Activated CD4-positive, alpha-beta T cell treated with anti-CD3 and anti-CD28 coated beads for 1 hour (primary cell): ENCODE results near the gene TBC1D2B.

Source experiments
- DNase-seq: peaks from one replicate; pipeline ENCODE4 v3.0.0-alpha.2; 2020

TBC1D2B gene

DNA sequence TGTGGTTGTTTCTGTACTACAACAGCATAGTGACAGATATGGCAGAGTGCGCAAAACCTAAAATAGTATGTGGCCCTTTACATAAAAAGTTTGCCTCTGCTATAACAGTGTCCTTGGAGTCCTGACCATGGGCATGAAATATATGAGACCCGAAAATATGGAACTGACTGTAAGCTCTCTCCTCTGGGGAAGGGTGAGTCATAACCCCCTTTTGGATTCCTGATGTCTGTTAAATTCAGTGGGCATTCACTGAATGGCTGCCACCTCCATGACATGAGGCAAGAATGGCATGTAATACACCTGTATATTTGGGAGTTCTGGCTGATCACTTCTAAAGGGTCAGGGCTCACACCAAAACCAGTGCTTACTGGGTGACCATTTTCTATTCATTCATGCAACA, 6.1 kb downstream of the TBC1D2B start:
- no peak for DNase-seq

- no peak for DNase-seq
Observed at GRCh38 chr15:78070049-78070700, 7.3 kb downstream of the TBC1D2B start.

- no peak for DNase-seq
Observed at GRCh38 chr15:78069462-78070029, 8.0 kb downstream of the TBC1D2B start.

DNA sequence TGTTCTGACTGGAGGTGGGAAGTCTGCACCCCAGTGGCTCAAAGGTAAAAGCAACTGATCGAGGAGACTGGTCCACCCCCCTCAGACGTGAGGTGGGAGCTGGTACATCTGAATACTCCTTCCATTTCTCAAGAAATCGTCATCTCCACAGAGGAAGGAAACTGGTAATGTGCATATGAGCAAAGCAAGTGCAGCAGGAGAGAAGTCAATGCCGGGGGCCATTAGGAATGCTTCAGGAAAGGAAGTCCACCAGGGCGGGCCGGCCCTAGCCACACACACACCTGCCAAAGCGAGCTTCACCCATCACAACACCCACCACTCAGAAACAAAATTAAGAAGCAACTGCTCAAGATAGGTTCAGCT, 8.5 kb downstream of the TBC1D2B start:
- no peak for DNase-seq

- no peak for DNase-seq
Observed at GRCh38 chr15:78067328-78068228, 9.9 kb downstream of the TBC1D2B start.

- DNase-seq: no peak
Observed at GRCh38 chr15:78065973-78066946, 11.3 kb downstream of the TBC1D2B start.

DNA sequence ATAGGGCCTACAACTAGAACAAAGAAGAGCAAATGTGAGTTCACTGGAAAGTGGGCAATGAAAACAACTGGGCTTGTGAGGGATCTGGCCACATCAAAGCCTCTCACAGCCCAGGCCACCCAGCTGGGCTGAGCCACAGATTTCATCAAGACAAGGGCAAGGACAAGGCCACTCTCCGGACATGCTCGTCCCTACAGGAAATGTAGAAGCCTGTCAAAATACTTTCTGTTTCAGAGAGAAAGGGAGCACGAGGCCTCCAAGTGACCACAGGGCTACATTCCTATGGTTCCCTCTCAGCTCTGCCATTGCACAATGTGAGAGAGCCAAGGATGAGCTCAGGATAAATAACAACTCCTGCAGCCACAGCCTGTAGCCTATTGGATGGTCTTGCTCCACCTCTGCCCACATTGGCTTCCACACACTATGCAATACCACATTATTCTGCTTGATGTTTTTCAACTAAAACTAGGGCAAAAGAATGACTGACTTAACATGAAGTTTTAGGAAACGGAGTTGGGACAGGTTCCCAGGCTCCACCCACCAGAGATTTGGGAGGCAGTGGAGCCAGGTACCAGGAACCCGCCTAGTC, 12.1 kb downstream of the TBC1D2B start:
- DNase-seq: no peak

- DNase-seq: no peak
Observed at GRCh38 chr15:78064544-78064943, 13.0 kb downstream of the TBC1D2B start.

- DNase-seq: no peak
Observed at GRCh38 chr15:78063970-78064385, 13.5 kb downstream of the TBC1D2B start.

- DNase-seq: no peak
Observed at GRCh38 chr15:78063217-78063616, 14.3 kb downstream of the TBC1D2B start.

DNA sequence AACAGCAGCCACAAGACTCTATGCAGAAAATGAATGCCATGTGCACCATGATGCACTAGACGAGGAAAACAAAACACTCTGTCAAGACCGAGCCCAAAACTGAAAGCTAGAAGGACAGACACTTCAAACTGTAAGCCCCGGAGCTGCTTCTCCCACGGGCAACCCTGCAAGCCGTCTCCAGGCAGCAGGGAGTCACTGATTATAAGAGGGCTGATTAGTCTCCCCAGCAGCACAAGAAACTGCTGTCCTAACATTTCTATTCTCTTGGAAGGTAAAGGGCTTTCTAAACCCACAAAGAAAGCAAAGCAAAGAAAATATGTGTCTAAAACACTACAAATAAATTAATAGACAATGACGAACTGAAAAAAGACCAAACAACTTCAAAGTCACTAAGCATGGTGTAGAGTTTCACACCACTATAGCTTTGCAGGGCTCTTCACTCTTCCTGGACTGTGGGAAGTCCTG, 15.5 kb downstream of the TBC1D2B start:
- no peak for DNase-seq

GRCh38 chr15:78060232-78060631, 17.3 kb downstream of the TBC1D2B start:
- DNase-seq: no peak

DNA sequence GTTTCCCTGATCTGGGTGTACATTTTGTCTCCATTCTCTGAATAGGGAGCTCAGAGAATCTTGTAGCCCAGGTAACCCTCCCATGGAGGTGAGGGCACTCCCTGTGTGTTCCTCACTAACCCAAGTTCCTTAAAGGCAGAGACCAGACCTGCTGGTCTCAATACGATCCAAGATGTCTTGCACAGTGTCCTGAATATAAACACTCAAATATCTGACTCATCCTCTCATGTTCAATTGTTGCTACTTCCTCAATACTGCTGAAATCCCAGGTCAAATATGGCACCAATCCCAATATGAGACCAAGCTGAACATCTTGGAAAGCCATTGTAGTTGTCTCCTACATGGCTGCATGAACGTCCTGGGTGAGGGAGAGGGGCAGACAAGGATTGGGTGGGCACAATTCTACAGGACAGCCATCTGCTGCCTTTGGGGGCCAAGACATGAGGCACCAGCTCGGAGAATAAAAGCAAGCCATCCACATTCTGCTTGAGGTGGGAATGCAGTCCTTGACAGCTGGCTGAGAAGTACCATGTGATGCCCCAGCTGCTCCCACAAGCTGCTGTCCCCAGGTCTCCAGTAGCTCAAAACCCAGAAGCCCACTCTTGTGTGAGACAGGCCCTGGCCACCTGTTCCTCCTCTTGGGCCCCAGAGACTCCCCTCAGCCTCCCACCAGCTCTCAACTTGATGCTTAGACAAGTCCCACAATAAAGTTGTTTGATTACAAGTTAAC, 18.2 kb downstream of the TBC1D2B start:
- DNase-seq: no peak

DNA sequence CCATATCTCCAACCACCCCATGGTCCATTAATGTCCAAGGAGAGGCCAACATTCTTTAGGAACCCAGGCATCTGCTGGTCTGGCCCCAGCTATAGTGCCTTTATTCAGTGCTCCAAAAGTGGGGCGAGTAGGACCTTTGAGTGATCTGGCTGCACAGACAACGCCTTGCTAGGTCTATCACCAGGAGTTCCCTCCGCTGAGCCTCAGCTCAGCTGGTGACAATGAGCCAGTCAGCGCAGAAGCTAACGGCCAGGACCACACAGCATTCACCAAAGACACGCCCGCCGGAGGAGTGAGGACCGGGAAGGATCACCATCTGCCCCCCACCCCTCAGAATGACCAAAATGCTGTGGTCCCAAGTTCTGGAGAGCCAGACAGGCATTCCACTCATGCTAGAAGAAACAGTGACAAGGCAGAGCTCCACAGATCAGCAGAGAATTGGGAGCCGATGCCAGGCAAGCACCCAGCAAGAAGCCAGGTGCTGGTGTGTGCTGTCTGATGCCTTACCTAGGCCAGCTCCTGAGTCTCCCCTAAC, 19.0 kb downstream of the TBC1D2B start:
- DNase-seq: no peak

- no peak for DNase-seq
Observed at GRCh38 chr15:78057803-78058202, 19.7 kb downstream of the TBC1D2B start.

DNA sequence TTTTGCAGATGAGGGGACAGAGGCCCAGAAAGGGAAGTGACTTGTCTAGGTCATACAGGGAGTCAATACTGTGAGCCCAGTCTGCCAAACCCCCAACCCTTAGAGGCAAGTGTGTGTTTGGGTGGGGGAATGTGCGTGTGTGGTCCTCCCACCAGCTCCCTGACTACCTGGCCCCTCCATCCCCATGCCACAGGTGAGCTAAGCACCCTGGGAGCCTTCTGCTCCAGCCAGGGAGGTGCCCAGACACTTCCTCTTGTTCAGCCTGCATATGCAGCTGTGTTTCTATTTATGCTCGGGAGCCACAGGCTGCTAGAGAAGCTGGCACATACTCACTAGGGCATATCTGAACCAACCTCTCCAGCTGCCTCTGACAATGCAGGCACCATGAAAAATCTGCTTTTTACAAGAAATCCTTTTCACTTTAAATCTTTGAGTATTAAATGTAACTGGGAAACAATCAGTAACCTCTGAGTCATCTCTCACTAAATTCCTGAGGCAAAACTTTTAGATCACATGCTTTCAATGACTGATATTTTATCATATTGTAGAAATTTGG, 20.7 kb downstream of the TBC1D2B start:
- DNase-seq: no peak

DNA sequence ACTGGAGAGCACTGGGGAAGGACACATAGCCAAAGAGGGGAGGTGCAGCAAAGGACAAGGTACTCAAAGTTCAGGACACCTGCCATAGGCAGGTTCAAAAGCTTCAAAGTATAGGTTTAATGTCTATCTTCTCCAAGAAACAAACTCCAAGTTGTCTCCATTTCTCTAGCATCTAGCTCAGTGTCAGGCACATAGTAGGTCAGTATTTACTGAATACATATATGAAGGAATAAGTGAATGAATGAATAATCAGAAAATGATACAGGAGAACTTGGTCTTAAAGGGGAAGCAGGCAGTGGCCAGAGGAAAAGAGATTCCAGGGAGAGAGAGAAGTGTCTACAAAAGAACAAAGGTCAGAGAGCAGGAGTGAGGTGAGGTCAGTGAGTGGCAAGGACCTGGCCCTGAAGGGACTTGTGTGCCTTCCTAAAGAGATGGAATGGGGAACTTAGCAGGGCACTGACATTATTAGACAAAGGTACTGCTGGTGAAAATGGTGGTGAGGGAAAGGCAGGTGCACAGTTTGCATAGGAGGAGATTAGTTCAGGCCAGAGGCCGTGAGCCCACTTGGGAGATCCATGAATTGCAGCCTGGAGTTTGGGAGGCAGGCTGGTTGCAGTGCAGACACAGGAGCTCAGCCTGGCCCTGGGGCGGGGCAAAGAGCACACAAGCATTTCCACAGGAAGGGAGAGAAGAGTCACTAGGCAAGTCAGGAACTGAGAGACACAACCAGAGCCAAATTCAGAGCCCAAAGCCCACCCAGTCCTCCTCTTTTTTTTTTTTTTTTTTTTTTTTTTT, 21.4 kb downstream of the TBC1D2B start:
- no peak for DNase-seq

DNA sequence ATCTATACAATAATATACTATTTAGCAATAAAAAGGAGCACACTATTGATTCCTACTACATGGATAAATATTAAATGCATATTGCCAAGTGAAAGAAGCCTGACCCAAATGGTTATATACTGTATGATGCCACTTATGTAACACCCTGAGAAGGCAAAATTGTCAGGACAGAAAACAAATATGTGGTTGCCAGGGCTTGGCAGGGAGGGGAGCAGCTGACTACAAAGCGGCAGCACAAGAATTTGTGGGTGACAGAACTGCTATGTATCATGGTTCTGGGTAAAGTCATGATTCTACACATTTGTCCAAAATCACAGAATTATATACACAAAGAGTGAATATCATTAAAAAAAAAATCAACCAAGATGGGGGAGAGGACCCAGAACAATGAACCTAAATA, 22.5 kb downstream of the TBC1D2B start:
- DNase-seq: no peak

DNA sequence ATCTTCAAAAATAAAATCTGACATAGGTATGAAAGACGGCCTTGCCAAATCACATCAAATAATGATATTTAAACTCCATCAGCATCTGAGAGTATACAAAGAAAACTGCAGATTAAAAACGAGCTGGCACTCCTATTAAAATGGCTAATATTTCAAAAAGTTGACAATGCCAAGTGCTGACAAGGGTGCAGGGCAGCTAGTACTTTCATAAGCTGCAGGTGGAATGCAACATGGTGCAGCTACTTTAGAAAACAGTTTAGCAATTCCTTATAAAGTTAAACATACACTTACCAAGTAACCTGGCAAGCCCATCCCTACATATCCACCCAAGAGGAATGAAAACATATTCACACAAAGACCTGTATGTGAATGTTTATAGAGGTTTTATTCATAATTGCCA, 23.0 kb downstream of the TBC1D2B start:
- no peak for DNase-seq

DNA sequence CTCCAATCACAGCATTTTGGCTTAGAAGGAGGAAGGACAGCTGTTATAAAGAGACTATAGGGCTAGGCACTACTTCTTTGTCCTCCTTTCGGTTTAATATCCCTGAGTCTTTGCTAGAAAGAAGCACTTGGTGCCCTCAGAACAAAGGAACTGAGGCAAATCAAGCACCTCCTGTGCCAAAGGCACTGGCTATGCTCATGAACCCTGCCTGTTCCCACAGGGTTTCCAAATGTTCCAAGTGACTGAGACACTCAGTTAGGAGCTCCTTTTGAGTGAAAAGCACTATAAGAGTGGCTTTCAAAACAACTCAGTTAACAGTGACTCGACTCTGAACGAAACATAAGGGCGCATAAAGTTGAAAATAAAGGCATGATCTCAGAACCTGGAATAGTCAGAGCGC, 25.0 kb downstream of the TBC1D2B start:
- no peak for DNase-seq
